Muscle layer of colon (tissue), 2 donors: ENCODE measurements around the gene HPCAL1.

Experiments
- H3K27ac ChIP-seq: one replicate; pipeline ENCODE4 v1.7.0; 2013; ENCODE audit warnings: low read depth, mild to moderate bottlenecking, low read length, moderate library complexity
- H3K27me3 ChIP-seq, 2 donors: one replicate each; pipeline ENCODE4 v1.7.0; 2013; ENCODE audit warnings: low read length in 2 of 2, mild to moderate bottlenecking in 2 of 2; ENCODE audit not compliant: insufficient read depth in 2 of 2, control insufficient read depth in 1 of 2
- H3K36me3 ChIP-seq: one replicate; pipeline ENCODE4 v1.7.0; 2013; ENCODE audit warnings: mild to moderate bottlenecking, low read length; ENCODE audit not compliant: insufficient read depth
- H3K4me1 ChIP-seq: one replicate; pipeline ENCODE4 v1.7.0; 2013; ENCODE audit warnings: mild to moderate bottlenecking, low read length; ENCODE audit not compliant: insufficient read depth
- H3K4me3 ChIP-seq, 2 donors: one replicate each; pipeline ENCODE4 v1.7.0; 2013; ENCODE audit warnings: low read length in 2 of 2, low read depth in 1 of 2, mild to moderate bottlenecking in 1 of 2, moderate library complexity in 1 of 2
- H3K9ac ChIP-seq: one replicate; pipeline ENCODE4 v1.7.0; 2013; ENCODE audit warnings: low read length
- H3K9me3 ChIP-seq: one replicate; pipeline ENCODE4 v1.7.0; 2013; ENCODE audit warnings: mild to moderate bottlenecking, low read length
- donor health status: abdominal sarcoma.
- donor health status: Adenocarcinoma of cecum.

Gene HPCAL1

GRCh38 chr2:10271946-10272345, 30.8 kb upstream of the HPCAL1 start:
- Histone ChIP-seq H3K9me3 (no peaks in the 10 kb centered on the region), H3K27ac (no peak overlapping the region), H3K36me3 (no peaks in the 10 kb centered on the region), H3K4me3 (no peak overlapping the region), H3K9ac (no peak overlapping the region), H3K4me1 (peaks cover 6% of the 10 kb centered on the region), H3K27me3 (no peaks in the 10 kb centered on the region)

DNA sequence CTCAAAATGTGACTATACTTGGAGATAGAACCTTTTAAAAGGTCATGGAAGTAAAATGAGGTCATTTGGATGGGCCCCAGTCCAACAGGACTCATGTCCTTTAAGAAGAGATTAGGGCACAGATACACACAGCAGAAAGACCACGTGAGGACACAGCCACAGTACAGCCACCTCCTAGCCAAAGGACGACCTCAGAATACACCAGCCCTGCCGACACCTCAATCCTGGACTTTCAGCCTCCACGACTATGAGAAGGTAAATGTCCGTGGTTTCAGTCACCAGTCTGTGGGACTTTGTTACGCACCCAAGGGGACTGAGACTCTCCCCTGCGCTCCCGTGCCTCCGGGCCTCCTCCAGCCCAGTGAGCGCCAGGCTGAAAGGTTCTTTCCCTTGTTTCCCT, 30.2 kb upstream of the HPCAL1 start:
- Histone ChIP-seq H3K9me3 (no peaks in the 10 kb centered on the region), H3K36me3 (no peaks in the 10 kb centered on the region), H3K27ac (no peak overlapping the region), H3K4me1 (peaks cover 6% of the 10 kb centered on the region), H3K27me3 (no peaks in the 10 kb centered on the region), H3K9ac (no peak overlapping the region), H3K4me3 (no peak overlapping the region)

DNA sequence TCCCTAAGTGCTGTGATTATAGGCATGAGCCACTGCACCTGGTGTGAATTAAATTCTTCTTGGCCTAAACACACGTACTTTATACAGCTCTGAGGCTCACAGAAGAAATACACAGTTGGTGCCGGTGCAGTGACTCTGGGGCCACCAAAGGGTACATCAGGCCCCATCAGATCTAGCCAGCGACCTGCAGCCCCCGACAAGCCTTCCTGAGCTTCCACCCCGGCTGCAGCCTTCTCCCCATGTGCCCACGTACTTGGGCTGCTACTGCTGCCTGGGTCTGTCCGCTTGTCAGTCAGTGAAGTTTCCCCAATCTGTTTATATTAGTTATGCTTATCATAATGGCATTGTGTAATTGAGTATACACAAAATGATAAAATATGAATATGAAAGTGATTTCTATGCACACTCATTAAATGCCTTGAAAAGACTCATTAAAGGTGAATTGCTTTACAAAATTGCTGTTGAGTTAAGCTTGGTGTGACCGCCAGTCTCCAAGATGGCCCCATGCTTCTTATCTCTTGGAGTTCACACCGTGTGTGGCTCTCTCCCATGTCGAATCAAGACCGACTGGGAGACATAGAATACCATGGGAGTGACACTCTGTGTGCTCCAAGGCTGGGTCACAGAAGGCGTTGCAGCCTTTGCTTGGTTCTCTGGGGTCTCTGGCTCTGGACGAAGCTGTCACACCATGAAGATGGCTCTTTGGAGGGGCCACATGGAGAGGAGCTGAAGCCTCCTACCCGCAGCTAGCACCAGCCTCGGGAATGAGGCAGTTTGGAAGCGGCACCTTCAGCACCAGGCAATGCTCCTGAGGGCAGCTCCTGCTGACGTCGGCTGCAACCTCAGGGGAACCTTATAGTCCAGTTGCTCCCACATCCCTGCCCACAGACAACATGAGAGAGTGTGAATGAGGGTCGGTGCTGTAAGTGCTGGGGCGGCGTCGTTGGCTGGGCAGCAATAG, 29.2 kb upstream of the HPCAL1 start:
- no peaks in the 10 kb centered on the region for H3K9me3 ChIP-seq
- no peak overlapping the region for H3K4me3 ChIP-seq
- H3K9ac ChIP-seq: no peak overlapping the region
- H3K36me3 ChIP-seq: no peaks in the 10 kb centered on the region
- H3K4me1 ChIP-seq: peaks cover 6% of the 10 kb centered on the region
- no peaks in the 10 kb centered on the region for H3K27me3 ChIP-seq
- H3K27ac ChIP-seq: no peak overlapping the region

DNA sequence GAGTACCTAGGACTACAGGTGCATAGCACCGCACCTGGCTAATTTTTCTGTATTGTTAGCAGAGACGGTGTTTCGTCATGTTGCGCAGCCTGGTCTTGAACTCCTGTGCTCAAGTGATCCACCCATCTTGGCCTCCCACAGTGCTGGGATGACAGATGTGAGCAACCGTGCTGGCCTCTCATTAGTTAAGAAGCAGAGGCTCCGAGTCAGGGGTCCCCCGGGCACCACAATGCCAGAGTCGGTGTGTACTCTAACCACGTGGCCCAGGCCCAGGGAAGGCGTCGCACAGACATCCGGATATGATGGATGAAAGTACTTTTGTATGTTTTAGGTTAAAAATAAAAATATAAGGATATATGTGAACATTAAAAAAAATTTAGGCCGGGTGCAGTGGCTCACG, 28.3 kb upstream of the HPCAL1 start:
- no peak overlapping the region for H3K9ac ChIP-seq
- H3K9me3 ChIP-seq: no peaks in the 10 kb centered on the region
- no peak overlapping the region for H3K4me3 ChIP-seq
- no peak overlapping the region for H3K27ac ChIP-seq
- H3K27me3 ChIP-seq: no peaks in the 10 kb centered on the region
- peaks cover 6% of the 10 kb centered on the region for H3K4me1 ChIP-seq
- no peaks in the 10 kb centered on the region for H3K36me3 ChIP-seq

- Histone ChIP-seq H3K27me3 (no peaks in the 10 kb centered on the region), H3K4me1 (peaks cover 6% of the 10 kb centered on the region), H3K4me3 (no peak overlapping the region), H3K9ac (no peak overlapping the region), H3K27ac (no peak overlapping the region), H3K36me3 (no peaks in the 10 kb centered on the region), H3K9me3 (no peaks in the 10 kb centered on the region)
These were observed 27.5 kb upstream of the HPCAL1 start for GRCh38 chr2:10274983-10275802.

- H3K36me3 ChIP-seq: no peaks in the 10 kb centered on the region
- no peaks in the 10 kb centered on the region for H3K9me3 ChIP-seq
- H3K4me3 ChIP-seq: no peak overlapping the region
- H3K27me3 ChIP-seq: no peaks in the 10 kb centered on the region
- no peak overlapping the region for H3K9ac ChIP-seq
- no peak overlapping the region for H3K27ac ChIP-seq
- H3K4me1 ChIP-seq: no peaks in the 10 kb centered on the region
These were observed 26.0 kb upstream of the HPCAL1 start for GRCh38 chr2:10276481-10277292.

- Histone ChIP-seq H3K9ac (no peak overlapping the region), H3K4me1 (no peaks in the 10 kb centered on the region), H3K27me3 (no peaks in the 10 kb centered on the region), H3K4me3 (no peak overlapping the region), H3K9me3 (no peaks in the 10 kb centered on the region), H3K27ac (no peak overlapping the region), H3K36me3 (no peaks in the 10 kb centered on the region)
These were observed 25.2 kb upstream of the HPCAL1 start for GRCh38 chr2:10277293-10278028.

GRCh38 chr2:10278029-10278762, 24.5 kb upstream of the HPCAL1 start:
- no peaks in the 10 kb centered on the region for H3K36me3 ChIP-seq
- no peak overlapping the region for H3K9ac ChIP-seq
- H3K9me3 ChIP-seq: no peaks in the 10 kb centered on the region
- no peak overlapping the region for H3K27ac ChIP-seq
- no peak overlapping the region for H3K4me3 ChIP-seq
- H3K27me3 ChIP-seq: no peaks in the 10 kb centered on the region
- no peaks in the 10 kb centered on the region for H3K4me1 ChIP-seq

- no peak overlapping the region for H3K4me3 ChIP-seq
- H3K9ac ChIP-seq: no peak overlapping the region
- no peak overlapping the region for H3K27ac ChIP-seq
- no peaks in the 10 kb centered on the region for H3K9me3 ChIP-seq
- no peaks in the 10 kb centered on the region for H3K4me1 ChIP-seq
- H3K36me3 ChIP-seq: no peaks in the 10 kb centered on the region
- H3K27me3 ChIP-seq: no peaks in the 10 kb centered on the region
These were observed 23.8 kb upstream of the HPCAL1 start for GRCh38 chr2:10278763-10279471.

DNA sequence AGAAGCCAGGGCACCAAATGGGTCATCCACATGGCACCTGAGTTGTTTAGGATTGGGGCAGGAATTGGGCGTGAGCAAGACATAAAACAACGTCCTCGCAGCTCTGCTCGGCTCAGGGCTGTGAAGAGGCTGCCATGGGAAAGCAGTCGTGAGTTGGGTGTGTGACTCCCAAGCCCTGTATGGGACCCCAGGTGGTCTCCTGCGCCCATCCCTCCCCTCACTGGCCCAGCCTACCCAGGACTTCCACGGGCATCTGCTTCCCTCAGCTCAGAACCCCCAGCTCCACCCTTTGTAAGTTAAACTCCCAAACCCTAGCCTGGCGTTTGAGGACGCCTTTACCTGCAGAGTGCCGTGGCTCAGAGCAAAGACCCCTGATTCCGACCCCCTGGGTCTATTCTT, 23.2 kb upstream of the HPCAL1 start:
- no peak overlapping the region for H3K27ac ChIP-seq
- H3K4me3 ChIP-seq: no peak overlapping the region
- no peaks in the 10 kb centered on the region for H3K4me1 ChIP-seq
- H3K9ac ChIP-seq: no peak overlapping the region
- H3K9me3 ChIP-seq: no peaks in the 10 kb centered on the region
- no peaks in the 10 kb centered on the region for H3K27me3 ChIP-seq
- no peaks in the 10 kb centered on the region for H3K36me3 ChIP-seq
